GM12878 (cell line): ENCODE measurements around the gene MAPK8.
A peak's percentile ranks its signal among the peaks of the same experiment; 100 is the strongest.

Experiments used
- CHD2 ChIP-seq: IDR thresholded peaks from 2 replicates; pipeline ENCODE4 v1.6.1; 2011; ENCODE audit warnings: low read depth, low read length, improper control_type of control experiment, borderline replicate concordance
- MEF2A ChIP-seq: IDR thresholded peaks from 2 replicates; pipeline ENCODE4 v1.6.1; 2011; ENCODE audit warnings: low read depth, mild to moderate bottlenecking, low read length, moderate library complexity; ENCODE audit not compliant: insufficient read depth
- MXI1 ChIP-seq: fragments of 150-350 bp; IDR thresholded peaks from 2 replicates; pipeline ENCODE4 v1.6.1; 2011; ENCODE audit warnings: low read depth, mild to moderate bottlenecking, inconsistent platforms, low read length, improper control_type of control experiment
- NR2C1 ChIP-seq: fragments of 450-650 bp; IDR thresholded peaks from 2 replicates; pipeline ENCODE4 v1.6.1; 2017; ENCODE audit warnings: antibody characterized with exemption, mild to moderate bottlenecking, moderate library complexity
- POLR2A ChIP-seq: IDR thresholded peaks from 2 replicates; pipeline ENCODE4 v1.6.1; 2011; ENCODE audit warnings: low read depth, mild to moderate bottlenecking, low read length
- RAD21 ChIP-seq: IDR thresholded peaks from 2 replicates; pipeline ENCODE4 v1.6.1; 2011; ENCODE audit warnings: mild to moderate bottlenecking, low read depth, low read length, moderate library complexity; ENCODE audit not compliant: insufficient read depth
- SIN3A ChIP-seq: IDR thresholded peaks from 2 replicates; pipeline ENCODE4 v1.6.1; 2012; ENCODE audit warnings: low read depth, low read length, improper control_type of control experiment
- TF ChIP-seq, protein P1 (sequence below): fragments of 450-650 bp; formaldehyde crosslinking; IDR thresholded peaks from 2 replicates; pipeline ENCODE4 v1.5.0; 2022; ENCODE audit warnings: mild to moderate bottlenecking, missing genetic modification characterization
- TF ChIP-seq, protein P2 (sequence below): fragments of 450-650 bp; conservative IDR thresholded peaks from 2 replicates; pipeline ENCODE4 v1.6.1; 2017; ENCODE audit warnings: mild to moderate bottlenecking, moderate library complexity
- TF ChIP-seq, protein P3 (sequence below), 3 experiments: IDR thresholded peaks in 2 of 3; conservative IDR thresholded peaks in 1 of 3; 2 replicates each; pipeline ENCODE4 v1.5.1; 2011; ENCODE audit warnings: low read depth in 3 of 3, low read length in 3 of 3, mild to moderate bottlenecking in 3 of 3, control low read depth in 2 of 3, moderate library complexity in 2 of 3, inconsistent platforms in 1 of 3, mixed read lengths in 1 of 3; ENCODE audit not compliant: control insufficient read depth in 2 of 3, insufficient read depth in 1 of 3; ENCODE audit errors: extremely low read depth in 1 of 3
- TF ChIP-seq, protein P4 (sequence below): fragments of 450-650 bp; IDR thresholded peaks from 2 replicates; pipeline ENCODE4 v1.6.1; 2016; ENCODE audit warnings: mild to moderate bottlenecking, moderate library complexity, borderline replicate concordance
- TF ChIP-seq, protein P5 (sequence below): fragments of 450-650 bp; IDR thresholded peaks from 2 replicates; pipeline ENCODE4 v1.6.1; 2014; ENCODE audit warnings: mild to moderate bottlenecking

DNA sequence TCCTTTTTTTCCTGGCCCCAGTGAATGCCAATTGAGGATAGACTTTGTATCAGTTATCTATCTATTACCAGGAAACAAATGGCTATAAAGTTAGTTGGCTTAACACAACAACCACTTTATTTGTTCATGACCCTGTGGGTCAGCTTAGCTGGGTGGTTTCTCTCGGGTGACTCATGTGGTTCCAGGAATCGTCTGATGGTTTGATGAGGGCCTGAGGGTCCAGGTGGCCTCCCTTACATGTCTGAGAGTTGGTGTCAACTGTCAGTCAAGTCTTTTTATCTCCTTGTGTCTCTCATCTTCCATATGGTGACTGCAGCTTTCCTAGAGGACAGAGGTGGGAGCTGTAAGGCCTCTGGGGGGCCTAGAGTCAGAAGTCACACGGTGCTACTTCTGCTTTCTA is 15.3 kb upstream of the MAPK8 start:
- TF ChIP-seq CHD2 (no peak), NR2C1 (no peak), MEF2A (no peak), RAD21 (no peak), SIN3A (no peak), MXI1 (no peak), POLR2A (no peak)
- TF ChIP-seq, protein P1, sequence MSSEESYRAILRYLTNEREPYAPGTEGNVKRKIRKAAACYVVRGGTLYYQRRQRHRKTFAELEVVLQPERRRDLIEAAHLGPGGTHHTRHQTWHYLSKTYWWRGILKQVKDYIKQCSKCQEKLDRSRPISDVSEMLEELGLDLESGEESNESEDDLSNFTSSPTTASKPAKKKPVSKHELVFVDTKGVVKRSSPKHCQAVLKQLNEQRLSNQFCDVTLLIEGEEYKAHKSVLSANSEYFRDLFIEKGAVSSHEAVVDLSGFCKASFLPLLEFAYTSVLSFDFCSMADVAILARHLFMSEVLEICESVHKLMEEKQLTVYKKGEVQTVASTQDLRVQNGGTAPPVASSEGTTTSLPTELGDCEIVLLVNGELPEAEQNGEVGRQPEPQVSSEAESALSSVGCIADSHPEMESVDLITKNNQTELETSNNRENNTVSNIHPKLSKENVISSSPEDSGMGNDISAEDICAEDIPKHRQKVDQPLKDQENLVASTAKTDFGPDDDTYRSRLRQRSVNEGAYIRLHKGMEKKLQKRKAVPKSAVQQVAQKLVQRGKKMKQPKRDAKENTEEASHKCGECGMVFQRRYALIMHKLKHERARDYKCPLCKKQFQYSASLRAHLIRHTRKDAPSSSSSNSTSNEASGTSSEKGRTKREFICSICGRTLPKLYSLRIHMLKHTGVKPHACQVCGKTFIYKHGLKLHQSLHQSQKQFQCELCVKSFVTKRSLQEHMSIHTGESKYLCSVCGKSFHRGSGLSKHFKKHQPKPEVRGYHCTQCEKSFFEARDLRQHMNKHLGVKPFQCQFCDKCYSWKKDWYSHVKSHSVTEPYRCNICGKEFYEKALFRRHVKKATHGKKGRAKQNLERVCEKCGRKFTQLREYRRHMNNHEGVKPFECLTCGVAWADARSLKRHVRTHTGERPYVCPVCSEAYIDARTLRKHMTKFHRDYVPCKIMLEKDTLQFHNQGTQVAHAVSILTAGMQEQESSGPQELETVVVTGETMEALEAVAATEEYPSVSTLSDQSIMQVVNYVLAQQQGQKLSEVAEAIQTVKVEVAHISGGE = no peak
- TF ChIP-seq, protein P2, sequence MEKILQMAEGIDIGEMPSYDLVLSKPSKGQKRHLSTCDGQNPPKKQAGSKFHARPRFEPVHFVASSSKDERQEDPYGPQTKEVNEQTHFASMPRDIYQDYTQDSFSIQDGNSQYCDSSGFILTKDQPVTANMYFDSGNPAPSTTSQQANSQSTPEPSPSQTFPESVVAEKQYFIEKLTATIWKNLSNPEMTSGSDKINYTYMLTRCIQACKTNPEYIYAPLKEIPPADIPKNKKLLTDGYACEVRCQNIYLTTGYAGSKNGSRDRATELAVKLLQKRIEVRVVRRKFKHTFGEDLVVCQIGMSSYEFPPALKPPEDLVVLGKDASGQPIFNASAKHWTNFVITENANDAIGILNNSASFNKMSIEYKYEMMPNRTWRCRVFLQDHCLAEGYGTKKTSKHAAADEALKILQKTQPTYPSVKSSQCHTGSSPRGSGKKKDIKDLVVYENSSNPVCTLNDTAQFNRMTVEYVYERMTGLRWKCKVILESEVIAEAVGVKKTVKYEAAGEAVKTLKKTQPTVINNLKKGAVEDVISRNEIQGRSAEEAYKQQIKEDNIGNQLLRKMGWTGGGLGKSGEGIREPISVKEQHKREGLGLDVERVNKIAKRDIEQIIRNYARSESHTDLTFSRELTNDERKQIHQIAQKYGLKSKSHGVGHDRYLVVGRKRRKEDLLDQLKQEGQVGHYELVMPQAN = no peak
- TF ChIP-seq, protein P3, sequence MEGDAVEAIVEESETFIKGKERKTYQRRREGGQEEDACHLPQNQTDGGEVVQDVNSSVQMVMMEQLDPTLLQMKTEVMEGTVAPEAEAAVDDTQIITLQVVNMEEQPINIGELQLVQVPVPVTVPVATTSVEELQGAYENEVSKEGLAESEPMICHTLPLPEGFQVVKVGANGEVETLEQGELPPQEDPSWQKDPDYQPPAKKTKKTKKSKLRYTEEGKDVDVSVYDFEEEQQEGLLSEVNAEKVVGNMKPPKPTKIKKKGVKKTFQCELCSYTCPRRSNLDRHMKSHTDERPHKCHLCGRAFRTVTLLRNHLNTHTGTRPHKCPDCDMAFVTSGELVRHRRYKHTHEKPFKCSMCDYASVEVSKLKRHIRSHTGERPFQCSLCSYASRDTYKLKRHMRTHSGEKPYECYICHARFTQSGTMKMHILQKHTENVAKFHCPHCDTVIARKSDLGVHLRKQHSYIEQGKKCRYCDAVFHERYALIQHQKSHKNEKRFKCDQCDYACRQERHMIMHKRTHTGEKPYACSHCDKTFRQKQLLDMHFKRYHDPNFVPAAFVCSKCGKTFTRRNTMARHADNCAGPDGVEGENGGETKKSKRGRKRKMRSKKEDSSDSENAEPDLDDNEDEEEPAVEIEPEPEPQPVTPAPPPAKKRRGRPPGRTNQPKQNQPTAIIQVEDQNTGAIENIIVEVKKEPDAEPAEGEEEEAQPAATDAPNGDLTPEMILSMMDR (IDR thresholded peaks at IDR 0.05 in 2 of 3, conservative IDR thresholded peaks at IDR 0.05 in 1 of 3; ENCODE audit: control insufficient read depth in 2 of 3, extremely low read depth in 1 of 3, insufficient read depth in 1 of 3, low read depth in 3 of 3, low read length in 3 of 3) = 0 out of 6 replicates have a peak, but pooled peaks of 1 of the 3 experiments have one; percentile 3
- TF ChIP-seq, protein P4, sequence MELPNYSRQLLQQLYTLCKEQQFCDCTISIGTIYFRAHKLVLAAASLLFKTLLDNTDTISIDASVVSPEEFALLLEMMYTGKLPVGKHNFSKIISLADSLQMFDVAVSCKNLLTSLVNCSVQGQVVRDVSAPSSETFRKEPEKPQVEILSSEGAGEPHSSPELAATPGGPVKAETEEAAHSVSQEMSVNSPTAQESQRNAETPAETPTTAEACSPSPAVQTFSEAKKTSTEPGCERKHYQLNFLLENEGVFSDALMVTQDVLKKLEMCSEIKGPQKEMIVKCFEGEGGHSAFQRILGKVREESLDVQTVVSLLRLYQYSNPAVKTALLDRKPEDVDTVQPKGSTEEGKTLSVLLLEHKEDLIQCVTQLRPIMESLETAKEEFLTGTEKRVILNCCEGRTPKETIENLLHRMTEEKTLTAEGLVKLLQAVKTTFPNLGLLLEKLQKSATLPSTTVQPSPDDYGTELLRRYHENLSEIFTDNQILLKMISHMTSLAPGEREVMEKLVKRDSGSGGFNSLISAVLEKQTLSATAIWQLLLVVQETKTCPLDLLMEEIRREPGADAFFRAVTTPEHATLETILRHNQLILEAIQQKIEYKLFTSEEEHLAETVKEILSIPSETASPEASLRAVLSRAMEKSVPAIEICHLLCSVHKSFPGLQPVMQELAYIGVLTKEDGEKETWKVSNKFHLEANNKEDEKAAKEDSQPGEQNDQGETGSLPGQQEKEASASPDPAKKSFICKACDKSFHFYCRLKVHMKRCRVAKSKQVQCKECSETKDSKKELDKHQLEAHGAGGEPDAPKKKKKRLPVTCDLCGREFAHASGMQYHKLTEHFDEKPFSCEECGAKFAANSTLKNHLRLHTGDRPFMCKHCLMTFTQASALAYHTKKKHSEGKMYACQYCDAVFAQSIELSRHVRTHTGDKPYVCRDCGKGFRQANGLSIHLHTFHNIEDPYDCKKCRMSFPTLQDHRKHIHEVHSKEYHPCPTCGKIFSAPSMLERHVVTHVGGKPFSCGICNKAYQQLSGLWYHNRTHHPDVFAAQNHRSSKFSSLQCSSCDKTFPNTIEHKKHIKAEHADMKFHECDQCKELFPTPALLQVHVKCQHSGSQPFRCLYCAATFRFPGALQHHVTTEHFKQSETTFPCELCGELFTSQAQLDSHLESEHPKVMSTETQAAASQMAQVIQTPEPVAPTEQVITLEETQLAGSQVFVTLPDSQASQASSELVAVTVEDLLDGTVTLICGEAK = no peak
- TF ChIP-seq, protein P5, sequence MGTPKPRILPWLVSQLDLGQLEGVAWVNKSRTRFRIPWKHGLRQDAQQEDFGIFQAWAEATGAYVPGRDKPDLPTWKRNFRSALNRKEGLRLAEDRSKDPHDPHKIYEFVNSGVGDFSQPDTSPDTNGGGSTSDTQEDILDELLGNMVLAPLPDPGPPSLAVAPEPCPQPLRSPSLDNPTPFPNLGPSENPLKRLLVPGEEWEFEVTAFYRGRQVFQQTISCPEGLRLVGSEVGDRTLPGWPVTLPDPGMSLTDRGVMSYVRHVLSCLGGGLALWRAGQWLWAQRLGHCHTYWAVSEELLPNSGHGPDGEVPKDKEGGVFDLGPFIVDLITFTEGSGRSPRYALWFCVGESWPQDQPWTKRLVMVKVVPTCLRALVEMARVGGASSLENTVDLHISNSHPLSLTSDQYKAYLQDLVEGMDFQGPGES = no peak
